Kidney glomerular epithelial cell (primary cell): Measurements from ENCODE around the gene ZCCHC12.

ENCODE experiments used
- DNase-seq: peaks from one replicate; lab custom pipeline; 2025; lab: John Stamatoyannopoulos, UW

ZCCHC12 gene

DNA sequence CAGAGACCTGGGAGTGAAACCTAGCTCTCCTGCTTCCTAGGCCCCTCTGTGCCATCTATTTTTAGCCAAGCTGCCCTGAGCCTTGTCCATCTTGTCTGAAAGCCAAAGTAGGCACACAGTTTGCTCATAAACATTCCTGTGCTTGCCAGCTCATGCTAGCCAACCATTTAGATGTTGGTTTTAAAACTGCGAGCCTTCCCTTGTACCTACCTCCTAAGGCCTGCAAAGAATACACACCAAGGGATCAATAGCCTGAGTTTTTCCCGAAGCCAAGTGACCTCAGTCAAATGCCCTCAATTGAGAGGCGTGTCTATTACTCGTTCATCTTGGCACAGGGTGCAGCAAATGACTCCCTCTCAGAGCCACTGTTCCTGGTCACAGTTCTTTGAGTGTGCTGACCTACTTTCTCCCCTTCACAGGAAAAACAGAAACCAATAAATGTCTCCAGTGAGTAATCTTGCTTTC lies 48.5 kb downstream of the ZCCHC12 start:
- peak; percentile 41 for DNase-seq
